GM21390 (cell line): Measurements from ENCODE around the gene TSSC4.

Experiments used
- ATAC-seq: cut with Tn5 transposase; IDR thresholded peaks from one replicate; pipeline ENCODE4 v1.9.1; 2021; ENCODE audit not compliant: unreplicated experiment

Gene TSSC4

DNA sequence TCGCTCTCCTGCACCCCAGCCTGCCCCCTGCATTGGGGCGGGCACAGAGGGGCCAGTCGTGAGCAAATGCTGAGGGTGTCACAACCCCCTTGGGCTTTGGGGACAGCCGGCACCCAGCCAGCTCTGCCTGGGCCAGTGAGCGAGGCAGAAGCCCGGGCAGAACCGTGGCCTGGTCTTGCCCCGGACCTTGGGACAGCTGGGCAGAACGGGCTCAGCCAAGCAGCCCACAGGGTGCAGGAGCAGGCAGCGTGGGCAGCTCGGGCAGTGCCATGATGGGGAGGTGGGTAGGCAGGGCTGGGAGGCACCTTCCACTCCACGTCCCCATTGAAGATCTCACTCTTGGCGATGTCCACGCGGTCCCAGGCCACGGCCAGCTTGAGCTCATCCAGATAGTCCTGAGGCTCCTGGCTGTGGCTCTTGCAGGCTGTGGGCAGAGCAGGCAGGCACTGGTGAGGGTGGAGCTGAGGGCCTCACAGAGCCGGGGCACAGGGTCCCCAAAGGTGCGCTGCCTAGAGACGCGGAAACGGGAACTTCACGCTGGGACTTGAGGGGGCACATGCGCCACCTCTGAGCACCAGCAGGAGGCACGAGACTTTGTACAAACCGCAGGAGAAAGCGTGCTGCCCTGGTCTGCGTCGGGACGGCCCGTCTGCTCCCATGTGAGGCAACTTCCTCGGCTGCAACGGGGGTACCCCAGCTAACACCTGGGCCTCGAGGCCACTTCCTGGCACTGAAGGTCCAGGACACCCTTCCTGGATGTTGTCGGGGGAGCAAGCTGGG lies 15.2 kb downstream of the TSSC4 start:
- ATAC-seq: no peak

DNA sequence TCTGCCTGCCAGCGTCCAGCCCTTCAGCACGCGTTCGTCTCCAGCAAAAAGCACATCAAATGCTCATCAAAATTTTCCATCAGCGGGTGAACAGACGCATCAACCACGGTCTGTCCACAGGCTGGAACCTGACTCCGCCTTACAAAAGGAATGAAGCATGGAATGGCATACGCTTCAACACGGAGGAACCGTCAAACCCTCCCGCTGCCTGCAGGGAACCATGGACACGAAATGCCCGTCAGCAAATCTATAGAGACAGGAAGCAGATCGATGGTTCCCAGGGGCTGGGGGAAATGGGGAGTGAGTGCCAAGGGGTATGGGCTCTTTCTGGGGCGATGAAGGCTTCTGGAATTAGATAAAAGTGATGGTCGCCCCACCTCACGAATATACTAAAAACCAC lies 16.2 kb downstream of the TSSC4 start:
- no peak for ATAC-seq

DNA sequence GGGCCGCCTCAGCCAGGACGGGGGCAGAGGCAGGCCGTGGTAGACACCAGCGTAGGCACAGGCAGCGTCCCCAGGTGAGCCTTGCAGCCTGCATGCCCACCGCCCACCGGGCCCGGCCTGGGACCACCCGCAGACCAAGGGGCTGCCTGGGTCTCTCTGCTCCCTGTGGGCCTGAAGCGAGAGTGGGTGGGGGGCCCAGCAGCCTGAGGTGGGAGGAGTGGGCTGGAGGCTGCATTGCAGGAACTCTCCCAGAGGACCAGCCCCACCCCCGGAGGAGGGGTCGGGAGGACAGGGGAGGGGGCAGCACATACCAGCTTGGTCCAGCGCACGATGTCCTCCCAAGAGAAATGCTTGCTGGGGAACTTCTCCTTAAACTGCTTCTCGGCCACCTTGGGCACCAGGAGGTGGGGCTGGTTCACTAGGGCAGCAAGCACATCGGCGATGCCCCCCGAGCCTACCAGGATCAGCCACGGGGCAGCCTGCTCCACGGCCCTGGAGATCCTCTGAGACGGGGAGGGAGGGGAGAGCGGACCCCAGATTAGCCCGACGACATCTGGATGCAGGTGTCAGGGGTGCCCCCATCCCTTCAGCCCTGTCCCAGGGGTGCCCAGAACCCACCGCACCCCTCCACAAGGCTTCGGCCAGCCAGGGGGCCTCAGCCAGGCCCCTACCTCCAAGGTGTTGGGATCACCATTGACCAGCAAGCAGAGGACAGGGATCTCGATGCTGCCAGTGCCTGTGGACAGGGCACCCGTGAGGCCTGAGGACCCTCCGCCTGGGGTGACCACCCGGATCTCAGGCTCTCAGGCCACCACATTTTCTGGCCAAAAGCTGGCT lies 17.5 kb downstream of the TSSC4 start:
- ATAC-seq: no peak

DNA sequence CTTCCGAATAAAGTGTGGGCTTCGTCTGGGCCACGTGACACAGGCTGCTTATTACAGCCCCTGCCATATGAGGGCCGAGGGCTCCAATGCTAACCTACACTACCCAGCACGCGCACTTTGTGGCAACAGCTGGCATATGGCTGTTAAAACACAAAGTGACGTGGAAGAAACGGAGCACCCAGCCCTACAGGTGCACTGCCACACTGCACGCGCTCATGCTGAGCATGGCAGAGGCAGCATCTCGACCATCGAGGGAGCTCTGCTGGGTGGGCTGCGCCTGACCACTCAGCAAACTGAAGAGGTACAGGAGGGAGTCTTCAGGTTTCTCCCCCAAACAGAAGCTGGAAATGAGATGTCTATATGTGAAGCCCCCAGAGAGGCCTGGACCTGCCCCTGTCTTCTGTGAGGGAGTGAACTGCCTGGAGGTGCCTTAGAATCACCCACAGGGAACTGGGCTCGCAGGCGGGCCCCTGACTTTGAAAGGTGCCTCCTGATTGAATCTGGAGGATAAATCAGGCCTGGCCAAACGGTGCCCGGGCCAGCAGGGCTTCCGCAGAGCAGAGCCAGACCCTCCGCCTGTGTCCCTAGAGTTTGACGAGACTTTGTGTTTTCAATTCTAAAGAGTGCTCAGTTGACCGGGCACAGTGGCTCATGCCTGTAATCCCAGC lies 18.3 kb downstream of the TSSC4 start:
- no peak for ATAC-seq

DNA sequence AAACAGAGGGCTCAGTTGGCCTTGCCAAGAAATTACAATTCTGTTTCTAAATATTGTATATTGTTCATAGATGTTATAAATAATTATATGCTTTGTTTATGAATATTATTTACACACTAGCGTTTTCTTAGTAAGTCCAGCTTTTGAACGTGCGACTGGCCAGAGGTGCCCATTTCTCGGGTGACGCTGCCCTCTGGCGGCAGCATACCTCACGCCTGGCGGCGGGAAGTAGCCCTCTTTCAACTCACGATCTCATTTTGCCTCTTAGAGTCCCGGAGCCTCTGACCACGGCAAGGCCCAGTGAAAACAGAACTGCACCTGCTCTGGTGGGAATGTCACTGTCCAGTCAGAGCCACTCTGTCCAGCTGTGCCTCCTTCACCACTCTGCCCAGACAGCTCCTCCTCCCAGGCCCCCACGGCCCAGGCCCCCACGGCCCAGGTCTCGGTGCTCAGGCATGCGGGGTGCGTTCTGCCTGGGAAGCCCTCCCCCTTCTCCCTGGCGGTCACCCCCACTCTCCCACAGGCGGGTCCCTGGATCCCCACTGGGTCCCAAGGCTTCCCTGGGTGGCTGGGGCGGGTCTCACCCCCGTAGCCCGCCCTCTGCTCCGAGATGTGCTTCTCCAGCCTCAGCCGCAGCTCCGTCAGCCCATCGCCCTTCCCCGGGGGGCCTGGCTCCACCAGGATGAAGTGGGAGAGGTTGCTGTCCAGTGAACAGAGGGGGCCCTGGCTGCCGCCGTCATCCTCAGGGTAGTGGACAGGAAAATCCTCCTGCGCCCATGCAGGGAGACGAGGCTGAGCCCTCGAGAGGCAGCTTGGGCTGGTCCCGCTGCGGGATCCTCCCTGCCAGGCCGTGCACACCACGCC lies 19.3 kb downstream of the TSSC4 start:
- no peak for ATAC-seq

DNA sequence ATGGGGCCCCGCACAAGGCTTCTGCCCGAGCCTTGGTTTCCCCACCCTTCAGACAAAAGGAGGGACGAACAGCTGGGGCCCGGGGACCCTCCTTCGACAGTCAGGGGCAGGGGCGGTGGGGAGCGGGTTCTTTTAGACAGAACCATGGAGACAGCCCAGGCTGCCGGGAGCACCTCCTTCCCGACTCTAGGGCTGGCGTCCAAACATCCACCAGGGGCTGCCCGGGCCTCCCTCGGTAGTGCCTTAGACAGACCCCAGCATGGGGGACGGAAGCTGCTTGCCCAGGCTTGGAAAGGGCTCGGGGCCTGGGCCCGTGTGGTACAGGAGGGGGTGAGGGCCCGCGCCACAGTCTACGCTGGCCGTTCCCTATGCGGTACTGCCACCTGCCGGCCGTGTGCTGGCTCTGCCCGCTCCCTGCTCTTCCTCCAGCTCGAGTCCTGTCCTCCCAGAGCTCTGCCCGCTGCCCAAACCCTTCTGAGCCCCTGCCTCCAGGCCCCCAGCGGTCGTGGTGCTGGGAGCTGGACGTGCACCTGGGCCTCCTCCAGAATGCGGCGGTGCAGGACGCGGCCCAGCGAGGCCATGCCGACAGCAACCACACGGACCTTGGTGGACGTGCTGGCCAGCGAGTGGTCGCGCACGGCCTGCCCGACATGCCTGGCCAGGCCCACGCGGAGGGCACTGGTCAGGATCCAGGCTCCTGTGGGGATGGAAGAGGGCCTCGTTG lies 20.1 kb downstream of the TSSC4 start:
- ATAC-seq: no peak

DNA sequence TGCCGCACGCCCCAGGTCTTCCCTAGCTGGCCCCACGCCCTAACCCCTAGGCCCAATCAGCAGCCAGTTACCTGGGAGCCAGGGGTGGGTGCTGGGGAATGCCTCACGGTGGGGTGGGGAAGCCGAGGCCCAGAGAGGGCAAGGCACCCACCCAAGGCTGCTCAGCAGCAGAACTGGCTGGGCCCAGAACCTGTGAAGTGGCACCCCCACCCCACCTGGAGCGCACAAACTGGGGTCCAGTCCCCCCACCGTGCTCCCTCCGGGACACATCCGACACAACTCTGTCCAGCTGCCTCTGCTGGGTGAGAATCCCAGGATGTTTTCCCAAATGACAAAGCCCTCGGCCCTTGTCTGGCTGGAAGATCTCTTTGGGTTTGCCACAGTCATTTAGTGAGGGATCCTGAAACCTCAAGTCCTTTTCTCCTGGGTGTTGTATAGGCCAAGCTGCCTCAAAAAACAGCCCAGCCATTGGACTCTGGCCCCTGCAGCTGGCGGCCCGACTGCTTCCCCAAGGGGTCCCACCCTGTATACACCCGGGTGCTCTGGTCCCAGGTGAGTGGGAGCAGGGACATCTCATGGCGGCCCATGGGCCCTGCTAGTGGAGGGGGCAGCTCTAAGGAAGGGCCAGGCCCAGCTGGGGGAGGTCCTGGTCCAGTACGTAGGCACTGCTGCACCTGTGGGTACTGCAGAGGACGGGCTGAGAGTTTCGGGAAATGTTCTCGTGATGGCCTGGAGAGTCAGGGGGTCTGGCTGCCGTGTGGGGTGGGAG lies 20.9 kb downstream of the TSSC4 start:
- no peak for ATAC-seq

DNA sequence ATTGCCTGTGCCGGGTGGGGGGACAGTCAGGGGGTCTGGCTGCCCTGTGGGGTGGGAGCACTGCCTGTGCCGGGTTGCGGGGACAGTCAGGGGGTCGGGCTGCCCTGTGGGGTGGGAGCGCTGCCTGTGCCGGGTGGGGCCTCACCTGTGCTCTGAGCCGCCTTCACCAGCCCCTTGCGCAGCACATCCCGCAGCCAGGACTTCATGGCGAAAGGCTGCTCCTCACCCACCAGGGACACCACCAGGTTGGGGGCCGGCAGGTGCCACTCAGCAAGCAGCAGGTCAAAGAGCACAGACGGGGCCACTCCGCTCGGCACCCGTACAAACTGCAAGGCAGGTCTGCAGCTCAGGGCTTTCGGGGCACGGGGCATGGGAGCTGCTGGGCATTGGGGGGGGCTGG lies 21.4 kb downstream of the TSSC4 start:
- no peak for ATAC-seq

DNA sequence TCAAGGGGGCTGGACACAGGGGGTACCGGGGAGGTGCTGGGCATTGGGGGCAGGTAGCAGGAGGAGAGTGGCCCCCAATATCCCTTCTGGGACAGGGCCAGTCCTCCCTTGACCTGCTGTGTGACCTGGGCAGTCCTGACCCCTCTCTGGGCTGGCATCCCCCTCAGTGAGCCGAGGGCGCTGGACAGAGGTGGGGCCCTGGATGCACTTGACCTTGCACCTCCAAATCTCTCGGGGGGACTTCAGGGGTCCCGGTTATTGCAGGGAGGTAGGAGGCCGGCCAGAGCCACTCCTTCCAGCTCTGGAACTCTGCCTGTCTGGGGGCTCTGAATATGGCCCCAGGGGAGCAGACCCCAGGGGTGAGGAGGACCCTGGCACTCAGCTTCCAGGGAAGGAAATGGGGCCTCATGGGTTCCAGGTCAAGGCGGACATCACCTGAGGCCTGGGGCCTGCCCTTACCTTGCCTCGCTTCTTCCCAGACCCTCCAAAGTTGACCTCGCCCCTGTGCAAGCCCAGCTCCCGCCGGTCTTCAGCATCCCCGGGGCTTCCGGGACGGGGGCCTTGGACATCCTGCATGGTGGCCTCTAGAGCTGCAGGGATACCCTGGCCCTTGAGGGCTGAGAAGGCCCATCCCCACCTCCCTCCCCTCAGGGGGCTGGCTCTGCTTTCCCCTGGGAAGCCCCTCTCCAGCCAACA lies 22.1 kb downstream of the TSSC4 start:
- ATAC-seq: no peak

DNA sequence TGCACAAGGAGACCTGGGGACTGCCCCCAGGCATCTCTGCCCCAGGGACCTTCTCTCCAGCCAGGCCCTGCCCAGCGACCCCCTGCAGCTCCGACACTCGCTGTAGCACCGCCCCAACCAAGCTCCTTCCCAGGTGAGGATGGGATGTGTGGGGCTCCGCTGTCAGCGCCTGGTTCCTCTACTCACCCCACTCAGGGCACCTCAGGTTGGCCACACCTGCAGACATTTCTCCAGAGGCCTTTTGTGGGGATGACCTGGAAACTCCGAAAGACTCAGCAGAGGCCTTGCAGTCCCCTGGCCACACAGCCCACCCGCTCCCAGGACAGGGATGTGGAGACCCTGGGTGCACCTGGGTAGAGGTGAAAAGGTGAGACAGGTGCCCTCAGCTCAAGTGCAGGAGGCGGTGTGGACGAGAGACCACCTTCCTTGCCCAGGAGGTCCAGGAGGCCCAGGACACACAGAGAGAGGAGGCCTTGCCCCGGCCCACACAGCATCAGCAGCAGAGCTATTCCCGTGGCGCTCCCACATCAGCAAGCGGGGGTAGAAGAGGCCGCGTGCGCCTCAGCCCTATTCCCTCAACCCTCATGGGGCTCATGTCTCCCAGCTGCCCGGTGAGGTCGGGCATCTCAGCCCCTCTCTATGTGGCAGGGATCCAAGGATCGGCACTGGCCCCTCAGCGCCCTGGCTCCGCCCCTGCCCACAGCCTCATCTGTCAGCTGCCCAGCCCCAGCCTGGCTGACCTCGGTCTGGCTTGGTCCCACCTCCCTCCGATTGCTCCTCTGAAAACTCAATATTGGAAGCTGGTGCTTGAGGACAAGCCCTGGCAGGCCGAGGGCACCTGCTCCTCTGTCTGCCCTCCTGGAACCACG lies 22.8 kb downstream of the TSSC4 start:
- no peak for ATAC-seq

DNA sequence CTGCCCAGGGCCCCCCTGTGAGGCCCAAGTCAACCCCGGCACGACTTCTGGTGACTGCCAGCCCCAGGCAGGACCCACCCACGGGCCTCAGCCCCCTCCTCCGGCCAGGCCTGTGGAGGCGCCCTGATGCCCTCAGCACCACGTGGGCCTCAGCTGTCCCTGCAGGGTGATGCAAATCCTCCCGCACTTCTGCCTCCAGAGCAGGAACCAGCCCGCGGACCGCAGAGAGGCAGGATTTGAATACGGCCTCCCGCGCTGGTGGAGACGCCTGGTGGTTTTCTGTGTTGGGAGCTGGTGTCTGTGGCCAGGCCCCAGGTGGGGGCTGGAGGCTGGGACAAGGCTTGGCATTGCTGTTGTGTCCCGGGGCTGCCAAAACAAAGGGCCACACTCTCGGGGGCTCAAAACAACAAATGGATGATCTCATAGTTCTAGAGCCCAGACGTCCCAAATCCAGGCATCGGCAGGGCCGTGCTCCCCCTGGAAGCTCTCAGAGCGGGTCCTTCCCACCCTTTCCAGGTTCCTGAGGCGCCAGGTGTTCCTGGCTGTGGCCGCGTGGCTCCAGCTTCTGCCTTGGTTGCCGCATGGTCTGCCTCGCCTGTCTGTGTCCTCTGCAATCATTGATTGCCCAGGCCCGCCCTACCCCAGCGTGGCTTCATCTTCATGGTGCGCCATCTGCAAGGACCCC lies 24.4 kb downstream of the TSSC4 start:
- ATAC-seq: no peak

DNA sequence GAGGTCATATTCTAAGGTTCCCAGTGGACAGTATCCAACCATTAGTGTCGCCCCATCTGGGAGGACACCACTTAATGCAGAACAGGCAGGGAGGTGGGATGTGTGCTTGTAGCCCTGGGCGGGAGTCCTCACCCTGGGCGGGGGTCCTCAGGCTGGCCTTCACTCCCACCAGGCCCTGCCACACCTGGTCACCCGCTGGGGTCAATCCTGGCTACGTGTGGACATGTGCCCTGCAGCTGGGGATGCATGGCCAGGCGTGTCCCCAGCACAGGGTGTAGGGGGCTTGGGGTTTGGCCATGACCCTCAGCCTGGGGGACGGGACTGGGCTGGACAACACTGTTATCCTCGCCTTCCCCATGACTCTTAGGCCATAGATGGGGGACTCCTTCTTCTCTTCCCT lies 25.0 kb downstream of the TSSC4 start:
- ATAC-seq: no peak

DNA sequence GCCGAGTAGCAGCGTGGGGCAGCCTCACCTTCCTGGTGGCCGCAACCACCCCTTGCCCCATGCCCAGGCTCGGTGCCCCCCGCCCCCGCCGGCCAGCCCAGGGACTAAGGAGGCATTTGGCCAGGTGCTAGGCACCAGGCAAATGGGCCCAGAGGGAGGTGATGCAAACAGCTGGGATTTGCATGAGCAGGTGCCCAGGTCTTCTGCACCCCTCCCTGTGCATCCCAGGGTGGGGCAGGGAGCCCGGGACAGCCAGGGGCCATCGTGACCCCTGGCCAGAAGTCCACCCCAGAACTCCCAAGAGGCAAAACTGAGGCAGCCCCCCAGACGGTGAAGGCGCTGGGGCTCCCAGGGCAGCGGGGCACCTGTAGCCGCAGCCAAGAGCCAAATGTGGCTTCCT lies 25.7 kb downstream of the TSSC4 start:
- no peak for ATAC-seq

DNA sequence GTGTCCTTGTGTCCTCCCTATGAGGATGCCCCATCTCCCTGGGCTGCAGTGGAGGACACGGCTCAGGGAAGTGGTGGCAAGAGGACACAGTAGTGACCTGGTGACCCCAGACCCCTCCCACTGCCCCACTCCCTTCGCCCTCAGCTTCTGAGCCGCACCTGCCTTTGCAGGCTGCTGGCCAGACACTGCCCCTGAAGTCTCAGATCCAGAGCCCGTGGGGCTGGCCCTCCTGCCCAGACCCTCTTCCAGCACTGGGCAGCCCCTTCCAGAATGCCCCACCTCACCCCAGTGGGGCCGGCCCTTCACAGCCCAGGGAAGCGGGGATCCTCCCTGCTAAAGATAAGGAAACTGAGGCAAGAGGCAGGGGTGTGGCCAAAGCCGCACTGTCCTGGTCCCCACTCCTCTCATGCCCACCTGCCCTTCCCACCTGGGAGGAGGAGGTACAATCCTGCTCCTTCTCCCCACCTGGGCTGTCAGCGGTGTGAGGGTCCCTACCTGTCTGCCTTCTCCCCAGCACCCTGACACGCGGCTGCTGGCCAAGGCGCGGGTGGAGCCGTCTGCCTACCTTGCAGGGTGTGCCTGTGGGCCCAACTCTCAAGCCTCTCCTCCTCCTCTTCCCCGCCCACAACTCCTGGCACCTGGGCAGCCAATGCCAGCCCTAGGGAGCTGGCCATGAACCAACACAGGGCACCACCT lies 26.4 kb downstream of the TSSC4 start:
- no peak for ATAC-seq

DNA sequence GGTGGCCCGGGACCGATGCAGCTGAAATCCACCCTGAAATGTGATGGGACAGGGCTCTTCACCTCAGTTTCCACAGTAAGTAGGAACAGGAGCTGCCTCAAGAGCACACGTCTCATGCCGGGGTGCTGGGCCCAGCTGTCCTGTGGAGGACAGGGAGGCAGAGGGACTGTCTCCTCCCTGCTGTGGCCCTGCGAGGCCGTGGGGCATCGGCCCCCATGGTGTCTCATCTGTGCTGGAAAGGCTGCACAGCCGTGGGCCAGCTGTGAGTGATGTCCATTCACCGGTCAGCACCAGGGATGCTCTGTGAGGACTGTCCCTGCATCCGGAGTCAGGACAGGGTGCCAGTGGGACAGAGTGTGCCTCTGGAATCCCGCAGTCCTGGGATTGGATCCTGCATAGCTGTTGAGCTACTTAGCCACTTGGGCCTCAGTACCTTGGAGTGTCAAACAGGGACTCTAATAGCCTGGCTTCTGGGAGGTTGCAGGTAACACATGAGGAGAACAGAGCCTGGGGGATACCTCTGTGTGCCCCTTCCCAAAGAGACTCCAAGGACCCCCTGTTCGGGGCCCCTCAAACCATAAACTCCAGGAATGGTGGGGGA lies 27.3 kb downstream of the TSSC4 start:
- no peak for ATAC-seq

DNA sequence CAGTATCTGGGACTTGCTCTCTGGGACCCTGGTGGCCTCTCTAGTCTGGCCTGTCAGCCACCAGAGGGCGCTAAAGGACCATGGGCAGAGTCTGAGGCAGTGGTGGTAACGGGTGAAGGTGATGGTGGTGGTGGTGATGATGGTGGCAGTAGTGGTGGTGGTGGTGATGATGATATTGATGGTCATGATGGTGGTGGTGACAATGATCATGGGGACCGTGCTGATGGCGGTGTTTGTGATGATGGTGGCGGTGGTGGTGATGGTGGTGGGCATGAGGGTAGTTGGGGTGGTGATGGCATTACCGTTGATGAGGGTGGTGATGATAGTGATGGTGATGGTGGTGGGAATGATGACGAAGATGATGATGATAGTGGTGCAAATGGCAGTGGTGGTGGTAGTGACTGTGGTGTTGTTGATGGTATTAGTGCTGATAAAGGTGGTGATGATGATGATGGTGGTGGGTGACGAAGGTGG lies 27.8 kb downstream of the TSSC4 start:
- no peak for ATAC-seq
